ENCODE results near the gene RPSA.

DNA sequence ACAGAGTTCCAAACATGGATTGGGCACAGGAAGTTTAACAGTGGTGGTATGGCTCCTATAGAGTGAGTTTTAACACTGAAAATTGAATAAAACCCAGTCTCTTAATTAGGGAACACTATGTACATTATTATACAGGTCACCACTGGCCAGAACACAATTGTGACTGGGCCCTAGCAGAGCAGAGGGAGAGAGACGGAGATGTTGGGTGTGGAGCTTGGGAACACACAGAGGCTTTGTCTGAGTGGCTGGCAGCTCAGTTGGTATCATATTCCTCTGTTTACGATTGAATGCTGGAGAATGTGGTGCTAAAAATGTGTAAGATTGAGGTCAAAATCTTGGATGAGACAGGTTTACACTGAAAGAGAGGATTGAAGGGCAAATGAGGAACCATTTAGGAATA, 54.2 kb downstream of the RPSA start:
- no peak for TF ChIP-seq CTCF (conservative IDR thresholded peaks at IDR 0.05; ENCODE audit: low read depth in 2 of 2)
- TF ChIP-seq EZH2 (IDR thresholded peaks at IDR 0.05; ENCODE audit: low read depth, unreplicated experiment) = no peak
- TF ChIP-seq ETS1 (IDR thresholded peaks at IDR 0.05) = no peak
- no peak for TF ChIP-seq POLR2AphosphoS5 (IDR thresholded peaks at IDR 0.05; ENCODE audit: low read depth)
- no peak for TF ChIP-seq REST (IDR thresholded peaks at IDR 0.05; ENCODE audit: unreplicated experiment)
- TF ChIP-seq JUNB (IDR thresholded peaks at IDR 0.05; ENCODE audit: unreplicated experiment) = no peak
- TF ChIP-seq CREB1 (CRISPR knock-in tag; IDR thresholded peaks at IDR 0.05; ENCODE audit: low read depth) = no peak
- no peak for TF ChIP-seq NANOG (IDR thresholded peaks at IDR 0.05; ENCODE audit: borderline replicate concordance)
- no peak for TF ChIP-seq EZH2phosphoT487 (IDR thresholded peaks at IDR 0.05; ENCODE audit: unreplicated experiment)
- TF ChIP-seq STAT1 (IDR thresholded peaks at IDR 0.05; ENCODE audit: unreplicated experiment) = no peak
- no peak for TF ChIP-seq ZNF331 (CRISPR knock-in tag; IDR thresholded peaks at IDR 0.05; ENCODE audit: low read depth)
